Liver (tissue), 9 donors: ENCODE results near the gene RASEF. TPM values are rescaled to one million over a fixed set of nuclear protein-coding genes. Genes with fewer than 3 reads are reported as not detected.

Source experiments
- DNase-seq: peaks from one replicate; pipeline ENCODE4 v3.0.0-alpha.2; 2017; ENCODE audit warnings: low spot score
- H3K27ac ChIP-seq, 2 donors: one replicate each; pipeline ENCODE4 v1.7.0; 2013; ENCODE audit warnings: inconsistent platforms in 2 of 2, low read length in 2 of 2, control low read depth in 1 of 2, low read depth in 1 of 2, mild to moderate bottlenecking in 1 of 2
- H3K27me3 ChIP-seq, 4 donors: one replicate each; pipeline versions ENCODE4 v1.6.1 to v1.7.0; 2013; ENCODE audit warnings: low read length in 3 of 4, inconsistent platforms in 1 of 4, mild to moderate bottlenecking in 1 of 4, moderate library complexity in 1 of 4; ENCODE audit not compliant: control insufficient read depth in 4 of 4, insufficient read depth in 4 of 4
- H3K36me3 ChIP-seq, 4 donors: one replicate each; pipeline versions ENCODE4 v1.6.1 to v1.7.0; 2013; ENCODE audit warnings: low read length in 3 of 4, mild to moderate bottlenecking in 3 of 4, low read depth in 1 of 4, moderate library complexity in 1 of 4; ENCODE audit not compliant: control insufficient read depth in 4 of 4, insufficient read depth in 3 of 4
- H3K4me1 ChIP-seq, 4 donors: one replicate each; pipeline versions ENCODE4 v1.6.1 to v1.7.0; 2013; ENCODE audit warnings: low read length in 3 of 4, mild to moderate bottlenecking in 3 of 4, moderate library complexity in 1 of 4; ENCODE audit not compliant: control insufficient read depth in 4 of 4, insufficient read depth in 4 of 4
- H3K4me3 ChIP-seq, 3 donors: one replicate each; pipeline versions ENCODE4 v1.6.1 to v1.7.0; 2013; ENCODE audit warnings: low read length in 3 of 3, control low read depth in 1 of 3, low read depth in 1 of 3, mild to moderate bottlenecking in 1 of 3
- H3K9ac ChIP-seq, 2 donors: one replicate each; pipeline ENCODE4 v1.7.0; 2013; ENCODE audit warnings: low read length in 2 of 2, mild to moderate bottlenecking in 2 of 2, moderate library complexity in 2 of 2, control low read depth in 1 of 2, low read depth in 1 of 2
- H3K9me3 ChIP-seq, 4 donors: one replicate each; pipeline versions ENCODE4 v1.6.1 to v1.7.0; 2013; ENCODE audit warnings: low read length in 3 of 4; ENCODE audit not compliant: control insufficient read depth in 4 of 4
- ATF3 ChIP-seq: IDR thresholded peaks from 2 replicates; pipeline ENCODE4 v1.6.1; 2016; ENCODE audit warnings: antibody characterized with exemption
- CTCF ChIP-seq: fragments of 150-350 bp; IDR thresholded peaks from 2 replicates; pipeline ENCODE4 v1.5.1; 2017; ENCODE audit warnings: improper control_type of control experiment, low read depth, low read length; ENCODE audit not compliant: missing input control
- EGR1 ChIP-seq, 2 donors: IDR thresholded peaks; 2 replicates each; pipeline ENCODE4 v1.6.1; 2016 to 2018; ENCODE audit warnings: antibody characterized with exemption in 2 of 2, low read depth in 2 of 2
- FOXA1 ChIP-seq: IDR thresholded peaks from 2 replicates; pipeline ENCODE4 v1.6.1; 2016; ENCODE audit warnings: antibody characterized with exemption
- FOXA2 ChIP-seq: IDR thresholded peaks from 2 replicates; pipeline ENCODE4 v1.6.1; 2016; ENCODE audit warnings: antibody characterized with exemption
- GABPA ChIP-seq, 2 donors: IDR thresholded peaks in 1 of 2; conservative IDR thresholded peaks in 1 of 2; 2 replicates each; pipeline ENCODE4 v1.6.1; 2016; ENCODE audit warnings: antibody characterized with exemption in 2 of 2, mild to moderate bottlenecking in 1 of 2, moderate library complexity in 1 of 2
- HNF4A ChIP-seq, 2 donors: conservative IDR thresholded peaks; 2 replicates each; pipeline ENCODE4 v1.6.1; 2016; ENCODE audit warnings: antibody characterized with exemption in 2 of 2, mild to moderate bottlenecking in 2 of 2
- HNF4G ChIP-seq: IDR thresholded peaks from 2 replicates; pipeline ENCODE4 v1.6.1; 2016; ENCODE audit warnings: antibody characterized with exemption
- JUND ChIP-seq, 2 donors: IDR thresholded peaks; 2 replicates each; pipeline ENCODE4 v1.6.1; 2016; ENCODE audit warnings: antibody characterized with exemption in 2 of 2
- MAX ChIP-seq: IDR thresholded peaks from 2 replicates; pipeline ENCODE4 v1.6.1; 2016; ENCODE audit warnings: antibody characterized with exemption
- NR2F2 ChIP-seq: IDR thresholded peaks from 2 replicates; pipeline ENCODE4 v1.6.1; 2016; ENCODE audit warnings: antibody characterized with exemption
- RAD21 ChIP-seq, 2 donors: IDR thresholded peaks; 2 replicates each; pipeline ENCODE4 v1.6.1; 2016; ENCODE audit warnings: antibody characterized with exemption in 2 of 2, mild to moderate bottlenecking in 2 of 2
- REST ChIP-seq: IDR thresholded peaks from 2 replicates; pipeline ENCODE4 v1.6.1; 2016; ENCODE audit warnings: antibody characterized with exemption, mild to moderate bottlenecking
- RXRA ChIP-seq, 2 donors: IDR thresholded peaks; 2 replicates each; pipeline ENCODE4 v1.6.1; 2017 to 2018; ENCODE audit warnings: antibody characterized with exemption in 2 of 2, mild to moderate bottlenecking in 1 of 2
- SP1 ChIP-seq: IDR thresholded peaks from 2 replicates; pipeline ENCODE4 v1.6.1; 2018; ENCODE audit warnings: antibody characterized with exemption, mild to moderate bottlenecking
- TAF1 ChIP-seq: conservative IDR thresholded peaks from 2 replicates; pipeline ENCODE4 v1.6.1; 2016; ENCODE audit warnings: antibody characterized with exemption, mild to moderate bottlenecking
- YY1 ChIP-seq: IDR thresholded peaks from 2 replicates; pipeline ENCODE4 v1.6.1; 2016; ENCODE audit warnings: antibody characterized with exemption, mild to moderate bottlenecking
- ZBTB33 ChIP-seq: IDR thresholded peaks from 2 replicates; pipeline ENCODE4 v1.6.1; 2016; ENCODE audit warnings: antibody characterized with exemption
- WGBS: extraction: QIAGEN DNeasy Blood & Tissue Kit; methylation state at CpG from one replicate; pipeline ENCODE4 v1.1.7; 2013; 5-methylcytosine and 5-hydroxymethylcytosine counted together
- polyA plus RNA-seq, 2 donors: library from polyadenylated mRNA; stranded (reverse) in 1 of 2; unstranded in 1 of 2; fragments of 200-250 nt in 1 of 2; fragments of >200 nt in 1 of 2; fragmentation: Nextera tagmentation in 1 of 2; extraction: Ambion mirVana in 1 of 2; gene quantifications; one replicate each; pipeline versions ENCODE4 v1.2.1 to v1.2.3, GENCODE V29; 2013 to 2015
- total RNA-seq, 2 donors: library from RNA; depleted of rRNA; stranded (reverse); fragments of >200 nt; gene quantifications; one replicate each; pipeline ENCODE4 v1.2.3, GENCODE V29; 2014
- donor health status: healthy.
- donor health status: healthy.
- donor health status: healthy.
- donor health status: healthy.
- donor health status: healthy.

Gene RASEF
- total and polyA plus RNA-seq, 4 donors = 0.14 to 1.5 (median 0.39) TPM

- WGBS = 66% methylated on average over 1 of the region's 1 CpG
- H3K4me1 ChIP-seq = no peaks in the 10 kb centered on the region
- H3K9me3 ChIP-seq = no peaks in the 10 kb centered on the region
- H3K27ac ChIP-seq = no peak overlapping the region
- H3K27me3 ChIP-seq = no peaks in the 10 kb centered on the region
- H3K4me3 ChIP-seq = no peak overlapping the region
- no peak for TF ChIP-seq SP1
- no peak for TF ChIP-seq HNF4G
- TF ChIP-seq FOXA1 = no peak
- no peak for TF ChIP-seq RAD21 (IDR thresholded peaks at IDR 0.05)
- no peak for TF ChIP-seq ZBTB33
- TF ChIP-seq HNF4A (conservative IDR thresholded peaks at IDR 0.05) = no peak
- H3K36me3 ChIP-seq = no peaks in the 10 kb centered on the region
- DNase-seq = no peak
- no peak overlapping the region for H3K9ac ChIP-seq
Observed at GRCh38 chr9:83034587-83034986, 28.4 kb downstream of the RASEF start.

- no peak overlapping the region for H3K27ac ChIP-seq
- DNase-seq = no peak
- no peaks in the 10 kb centered on the region for H3K9me3 ChIP-seq
- H3K4me1 ChIP-seq = no peaks in the 10 kb centered on the region
- H3K27me3 ChIP-seq = no peaks in the 10 kb centered on the region
- no peaks in the 10 kb centered on the region for H3K36me3 ChIP-seq
- 68% methylated on average over 1 of the region's 1 CpG for WGBS
- H3K9ac ChIP-seq = no peak overlapping the region
- H3K4me3 ChIP-seq = no peak overlapping the region
- TF ChIP-seq ATF3 (no peak), SP1 (no peak), NR2F2 (no peak), EGR1 (IDR thresholded peaks at IDR 0.05; ENCODE audit: low read depth in 2 of 2) (no peak), JUND (IDR thresholded peaks at IDR 0.05) (no peak), GABPA (IDR thresholded peaks at IDR 0.05 in 1 of 2, conservative IDR thresholded peaks at IDR 0.05 in 1 of 2) (no peak), FOXA1 (no peak), RXRA (IDR thresholded peaks at IDR 0.05) (no peak)
Observed at GRCh38 chr9:83034026-83034425, 28.9 kb downstream of the RASEF start.

GRCh38 chr9:83032065-83032625 is 30.8 kb downstream of the RASEF start:
- Histone ChIP-seq H3K9me3 (no peaks in the 10 kb centered on the region), H3K9ac (no peak overlapping the region), H3K36me3 (no peaks in the 10 kb centered on the region), H3K4me1 (no peaks in the 10 kb centered on the region), H3K27me3 (no peaks in the 10 kb centered on the region), H3K27ac (no peak overlapping the region), H3K4me3 (no peak overlapping the region)
- no peak for DNase-seq
- 25% methylated on average over 3 of the region's 3 CpGs for WGBS
- TF ChIP-seq CTCF = no peak
- TF ChIP-seq JUND (IDR thresholded peaks at IDR 0.05) = no peak
- TF ChIP-seq RXRA (IDR thresholded peaks at IDR 0.05) = no peak
- no peak for TF ChIP-seq FOXA2
- no peak for TF ChIP-seq HNF4G
- no peak for TF ChIP-seq NR2F2
- TF ChIP-seq GABPA (IDR thresholded peaks at IDR 0.05 in 1 of 2, conservative IDR thresholded peaks at IDR 0.05 in 1 of 2) = no peak
- no peak for TF ChIP-seq MAX
- no peak for TF ChIP-seq SP1
- TF ChIP-seq RAD21 (IDR thresholded peaks at IDR 0.05) = no peak
- TF ChIP-seq YY1 = no peak
- no peak for TF ChIP-seq REST
- TF ChIP-seq TAF1 = no peak
- no peak for TF ChIP-seq ATF3
- no peak for TF ChIP-seq EGR1 (IDR thresholded peaks at IDR 0.05; ENCODE audit: low read depth in 2 of 2)
- TF ChIP-seq HNF4A (conservative IDR thresholded peaks at IDR 0.05) = no peak
- no peak for TF ChIP-seq FOXA1
